ENCODE results near the gene CDK16. TPM values are rescaled to one million over a fixed set of nuclear protein-coding genes. Genes with fewer than 3 reads are reported as not detected.

Gene CDK16
- total RNA-seq, 1 donor: 61.2 TPM

GRCh38 chrX:47242321-47242720 is 23.8 kb downstream of the CDK16 start:
- no peak for TF ChIP-seq CTCF (IDR thresholded peaks at IDR 0.05; ENCODE audit: extremely low read depth, low read depth, low read length)
- H3K27me3 ChIP-seq (ENCODE audit: insufficient read depth, low read length): no peaks in the 10 kb centered on the region
- H3K79me2 ChIP-seq (ENCODE audit: insufficient read depth, low read length): peaks cover 13% of the 10 kb centered on the region
- no peak overlapping the region for H3K4me3 ChIP-seq (ENCODE audit: insufficient read depth, low read length)
- H3K9me3 ChIP-seq (ENCODE audit: low read depth, low read length): no peaks in the 10 kb centered on the region
- H4K20me1 ChIP-seq (ENCODE audit: insufficient read depth, low read length): peaks cover 3% of the 10 kb centered on the region
- H3K4me1 ChIP-seq (ENCODE audit: insufficient read depth, low read length): peaks cover under 1% of the 10 kb centered on the region
- H2AFZ ChIP-seq (ENCODE audit: low read length): no peak overlapping the region
- no peak overlapping the region for H3K4me2 ChIP-seq (ENCODE audit: insufficient read depth, low read length)
- DNase-seq (ENCODE audit: insufficient read length, low spot score, missing footprints): no peak
- peaks cover 47% of the 10 kb centered on the region for H3K36me3 ChIP-seq (ENCODE audit: insufficient read depth, low read length)
- H3K27ac ChIP-seq (ENCODE audit: low read depth, low read length): no peak overlapping the region

GRCh38 chrX:47243351-47243750 is 24.9 kb downstream of the CDK16 start:
- Histone ChIP-seq H2AFZ (ENCODE audit: low read length) (no peak overlapping the region), H3K36me3 (ENCODE audit: insufficient read depth, low read length) (peaks cover 49% of the 10 kb centered on the region), H4K20me1 (ENCODE audit: insufficient read depth, low read length) (peaks cover 3% of the 10 kb centered on the region), H3K27ac (ENCODE audit: low read depth, low read length) (no peak overlapping the region), H3K79me2 (ENCODE audit: insufficient read depth, low read length) (peaks cover 8% of the 10 kb centered on the region), H3K4me2 (ENCODE audit: insufficient read depth, low read length) (no peak overlapping the region), H3K27me3 (ENCODE audit: insufficient read depth, low read length) (no peaks in the 10 kb centered on the region), H3K9me3 (ENCODE audit: low read depth, low read length) (no peaks in the 10 kb centered on the region), H3K4me1 (ENCODE audit: insufficient read depth, low read length) (peaks cover 4% of the 10 kb centered on the region), H3K4me3 (ENCODE audit: insufficient read depth, low read length) (no peak overlapping the region)
- TF ChIP-seq CTCF (IDR thresholded peaks at IDR 0.05; ENCODE audit: extremely low read depth, low read depth, low read length): no peak
- no peak for DNase-seq (ENCODE audit: insufficient read length, low spot score, missing footprints)

GRCh38 chrX:47244676-47245075 is 26.2 kb downstream of the CDK16 start:
- H3K36me3 ChIP-seq (ENCODE audit: insufficient read depth, low read length): peaks cover 48% of the 10 kb centered on the region
- no peaks in the 10 kb centered on the region for H3K9me3 ChIP-seq (ENCODE audit: low read depth, low read length)
- H3K4me1 ChIP-seq (ENCODE audit: insufficient read depth, low read length): peaks cover 4% of the 10 kb centered on the region
- no peak overlapping the region for H3K4me3 ChIP-seq (ENCODE audit: insufficient read depth, low read length)
- no peaks in the 10 kb centered on the region for H3K27me3 ChIP-seq (ENCODE audit: insufficient read depth, low read length)
- H3K27ac ChIP-seq (ENCODE audit: low read depth, low read length): no peak overlapping the region
- no peak overlapping the region for H3K4me2 ChIP-seq (ENCODE audit: insufficient read depth, low read length)
- H2AFZ ChIP-seq (ENCODE audit: low read length): no peak overlapping the region
- no peaks in the 10 kb centered on the region for H3K79me2 ChIP-seq (ENCODE audit: insufficient read depth, low read length)
- no peaks in the 10 kb centered on the region for H4K20me1 ChIP-seq (ENCODE audit: insufficient read depth, low read length)
- TF ChIP-seq CTCF (IDR thresholded peaks at IDR 0.05; ENCODE audit: extremely low read depth, low read depth, low read length): no peak
- DNase-seq (ENCODE audit: insufficient read length, low spot score, missing footprints): no peak

GRCh38 chrX:47245156-47245555 is 26.7 kb downstream of the CDK16 start:
- peaks cover 44% of the 10 kb centered on the region for H3K36me3 ChIP-seq (ENCODE audit: insufficient read depth, low read length)
- TF ChIP-seq CTCF (IDR thresholded peaks at IDR 0.05; ENCODE audit: extremely low read depth, low read depth, low read length): no peak
- no peaks in the 10 kb centered on the region for H3K79me2 ChIP-seq (ENCODE audit: insufficient read depth, low read length)
- no peak overlapping the region for H3K4me2 ChIP-seq (ENCODE audit: insufficient read depth, low read length)
- H3K27me3 ChIP-seq (ENCODE audit: insufficient read depth, low read length): no peaks in the 10 kb centered on the region
- no peaks in the 10 kb centered on the region for H3K9me3 ChIP-seq (ENCODE audit: low read depth, low read length)
- no peak overlapping the region for H2AFZ ChIP-seq (ENCODE audit: low read length)
- H3K27ac ChIP-seq (ENCODE audit: low read depth, low read length): no peak overlapping the region
- no peak for DNase-seq (ENCODE audit: insufficient read length, low spot score, missing footprints)
- no peaks in the 10 kb centered on the region for H4K20me1 ChIP-seq (ENCODE audit: insufficient read depth, low read length)
- peaks cover 4% of the 10 kb centered on the region for H3K4me1 ChIP-seq (ENCODE audit: insufficient read depth, low read length)
- no peak overlapping the region for H3K4me3 ChIP-seq (ENCODE audit: insufficient read depth, low read length)

All from osteoblast (primary cell).